ENCODE measurements around the gene SLC25A18. TPM values are rescaled to one million over a fixed set of nuclear protein-coding genes. Genes with fewer than 3 reads are reported as not detected.

The SLC25A18 gene
- total RNA-seq, 2 donors from 2014 or later: not detected

DNA sequence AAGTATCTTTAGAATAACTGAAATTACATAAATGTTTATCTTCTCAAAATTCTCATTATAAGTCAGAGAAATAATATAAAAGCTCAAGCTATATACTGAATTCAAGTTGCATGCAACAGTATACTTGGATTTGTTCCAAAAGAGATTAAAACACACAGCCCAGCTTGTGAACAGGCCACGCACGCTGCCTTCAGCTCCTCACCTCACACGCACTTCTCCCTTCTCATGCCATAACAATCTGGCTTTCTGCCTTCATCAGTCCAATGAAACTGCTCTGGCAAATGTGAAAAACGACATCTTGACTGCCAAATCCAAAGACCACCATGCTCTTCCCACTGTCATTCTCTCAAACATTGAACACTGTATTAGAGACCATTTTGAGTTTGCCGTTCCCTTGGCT lies 43.2 kb downstream of the SLC25A18 start:
- TF ChIP-seq CTCF (IDR thresholded peaks at IDR 0.05): no peak

GRCh38 chr22:17607891-17608521 lies 44.7 kb downstream of the SLC25A18 start:
- no peak overlapping the region for H3K9ac ChIP-seq (ENCODE audit: low read depth in 2 of 2, low read length in 2 of 2)
- no peak for TF ChIP-seq CTCF (IDR thresholded peaks at IDR 0.05)
- H3K27me3 ChIP-seq: no peaks in the 10 kb centered on the region
- no peak overlapping the region for H3K27ac ChIP-seq
- peaks cover 4% of the 10 kb centered on the region for H3K36me3 ChIP-seq
- no peak for DNase-seq
- H3K4me3 ChIP-seq: no peak overlapping the region
- intact Hi-C loops (cut with DNase I): no loop called here
- no peaks in the 10 kb centered on the region for H3K4me1 ChIP-seq
- H3K9me3 ChIP-seq: no peaks in the 10 kb centered on the region

More for the DNA sequence above, 43.2 kb downstream of the SLC25A18 start:
- intact Hi-C loops (cut with DNase I): no loop called here
- H3K9me3 ChIP-seq: no peaks in the 10 kb centered on the region
- DNase-seq: no peak
- H3K36me3 ChIP-seq: no peaks in the 10 kb centered on the region
- H3K27me3 ChIP-seq: no peaks in the 10 kb centered on the region
- no peak overlapping the region for H3K4me3 ChIP-seq
- H3K27ac ChIP-seq: no peak overlapping the region
- H3K9ac ChIP-seq (ENCODE audit: low read depth in 2 of 2, low read length in 2 of 2): no peak overlapping the region
- H3K4me1 ChIP-seq: no peaks in the 10 kb centered on the region

DNA sequence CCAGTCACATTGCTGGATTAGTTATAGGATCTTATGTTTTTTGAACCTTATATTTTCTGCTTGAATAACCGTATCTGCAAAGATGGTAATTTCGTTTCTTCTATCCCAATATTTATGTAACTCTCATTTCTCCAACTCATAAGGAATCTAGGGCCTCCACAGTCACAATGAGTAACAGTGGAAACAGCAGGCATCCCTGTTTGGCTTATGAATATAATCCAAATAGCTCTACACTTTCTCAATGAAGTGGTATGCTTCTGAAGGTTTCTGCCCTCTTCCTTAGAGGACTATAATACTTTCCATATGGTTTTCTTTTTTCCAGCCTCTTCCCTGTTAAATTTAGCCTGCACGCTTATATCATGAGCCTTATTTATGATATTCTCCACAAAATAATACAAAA lies 48.8 kb downstream of the SLC25A18 start:
- H3K4me1 ChIP-seq: no peaks in the 10 kb centered on the region
- no peak overlapping the region for H3K9ac ChIP-seq (ENCODE audit: low read depth in 2 of 2, low read length in 2 of 2)
- TF ChIP-seq CTCF (IDR thresholded peaks at IDR 0.05): no peak
- no peaks in the 10 kb centered on the region for H3K27me3 ChIP-seq
- no peak for DNase-seq
- H3K36me3 ChIP-seq: peaks cover 9% of the 10 kb centered on the region
- no peaks in the 10 kb centered on the region for H3K9me3 ChIP-seq
- no peak overlapping the region for H3K27ac ChIP-seq
- intact Hi-C loops (cut with DNase I): no loop called here
- no peak overlapping the region for H3K4me3 ChIP-seq

- no peaks in the 10 kb centered on the region for H3K27me3 ChIP-seq
- no peak for DNase-seq
- no peak overlapping the region for H3K9ac ChIP-seq (ENCODE audit: low read depth in 2 of 2, low read length in 2 of 2)
- no peak overlapping the region for H3K4me3 ChIP-seq
- intact Hi-C loops (cut with DNase I): no loop called here
- no peaks in the 10 kb centered on the region for H3K4me1 ChIP-seq
- H3K9me3 ChIP-seq: no peaks in the 10 kb centered on the region
- TF ChIP-seq CTCF (IDR thresholded peaks at IDR 0.05): no peak
- peaks cover 9% of the 10 kb centered on the region for H3K36me3 ChIP-seq
- no peak overlapping the region for H3K27ac ChIP-seq
These were observed 50.0 kb downstream of the SLC25A18 start for GRCh38 chr22:17613280-17613679.

GRCh38 chr22:17627961-17628405 lies 64.7 kb downstream of the SLC25A18 start:
- no peak for TF ChIP-seq CTCF (IDR thresholded peaks at IDR 0.05)
- H3K27ac ChIP-seq: peak overlapping the region; percentile 88
- H3K27me3 ChIP-seq: no peaks in the 10 kb centered on the region
- H3K9ac ChIP-seq (ENCODE audit: low read depth in 2 of 2, low read length in 2 of 2): peak overlapping the region; percentile 77 to 93
- peak overlapping the region; percentile 96 for H3K4me3 ChIP-seq
- no peaks in the 10 kb centered on the region for H3K36me3 ChIP-seq
- intact Hi-C loops (cut with DNase I): no loop called here
- peak; percentile 25 for DNase-seq
- no peaks in the 10 kb centered on the region for H3K9me3 ChIP-seq
- peaks cover 4% of the 10 kb centered on the region for H3K4me1 ChIP-seq

Data from colonic mucosa (tissue), 4 donors.